Neuron (in vitro differentiated cells): ENCODE results near the gene TIPIN.
"Not testable (repeated sequence)": the region's sequence is repeated elsewhere in the genome, so short reads cannot be mapped to it uniquely, and the experiment has no call there.

Source experiments
- H2AFZ ChIP-seq: one replicate; pipeline ENCODE4 v1.6.1; 2013; ENCODE audit warnings: low read depth, mild to moderate bottlenecking, inconsistent platforms, low read length, moderate library complexity
- H3K27me3 ChIP-seq: one replicate; pipeline ENCODE4 v1.6.1; 2013; ENCODE audit warnings: low read length; ENCODE audit not compliant: insufficient read depth
- H3K36me3 ChIP-seq: one replicate; pipeline ENCODE4 v1.6.1; 2013; ENCODE audit warnings: low read length; ENCODE audit not compliant: insufficient read depth
- H3K4me1 ChIP-seq: one replicate; pipeline ENCODE4 v1.6.1; 2013; ENCODE audit warnings: low read length; ENCODE audit not compliant: insufficient read depth
- H3K4me3 ChIP-seq: 2 replicates; pipeline ENCODE4 v1.5.1; 2013; ENCODE audit warnings: mild to moderate bottlenecking, low read length, moderate library complexity
- H3K9me3 ChIP-seq: one replicate; pipeline ENCODE4 v1.6.1; 2013; ENCODE audit warnings: low read length

The TIPIN gene

DNA sequence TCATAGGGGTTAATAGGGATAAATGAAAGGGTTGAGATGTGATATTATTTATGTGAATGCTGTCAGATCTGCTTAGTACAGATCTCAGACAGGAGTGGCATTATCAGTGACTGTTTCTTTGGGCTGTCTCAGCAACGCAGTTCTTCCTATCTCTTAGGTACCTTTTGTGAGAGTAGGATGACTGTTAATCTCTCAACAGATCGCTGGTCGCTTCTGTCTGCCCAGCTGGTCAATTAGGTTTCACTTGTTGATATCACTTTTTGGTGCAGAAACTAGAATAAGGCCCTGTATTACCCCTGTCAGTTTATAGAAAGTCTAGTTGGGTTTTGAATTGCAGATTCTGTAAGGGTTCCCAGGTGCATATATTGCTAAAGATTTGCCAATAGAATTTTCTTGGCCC lies 46.7 kb downstream of the TIPIN start:
- Histone ChIP-seq H3K4me1 (no peaks in the 10 kb centered on the region), H3K9me3 (no peaks in the 10 kb centered on the region), H3K4me3 (no peak overlapping the region), H3K36me3 (peaks cover 64% of the 10 kb centered on the region), H3K27me3 (no peaks in the 10 kb centered on the region), H2AFZ (no peak overlapping the region)

DNA sequence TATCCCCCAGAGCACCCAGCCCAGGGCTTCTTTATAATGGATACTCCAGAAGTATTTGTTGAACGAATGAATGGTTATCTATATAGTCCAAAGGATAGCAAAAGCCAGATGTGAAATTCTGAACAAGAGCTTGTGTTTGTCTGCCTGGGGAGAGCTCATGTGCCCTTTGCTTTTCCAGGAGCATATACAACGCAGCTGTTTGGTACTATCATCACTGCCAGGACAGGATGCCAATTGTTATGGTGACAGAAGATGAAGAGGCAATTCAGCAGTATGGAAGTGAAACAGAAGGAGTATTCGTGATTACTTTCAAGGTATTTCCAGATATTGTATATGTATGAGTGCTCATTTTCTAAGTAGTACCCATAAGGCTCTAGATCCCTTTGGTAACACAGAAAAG lies 48.0 kb downstream of the TIPIN start:
- Histone ChIP-seq H3K4me1 (no peaks in the 10 kb centered on the region), H3K27me3 (no peaks in the 10 kb centered on the region), H3K36me3 (peaks cover 51% of the 10 kb centered on the region), H3K9me3 (no peaks in the 10 kb centered on the region), H2AFZ (no peak overlapping the region), H3K4me3 (no peak overlapping the region)

DNA sequence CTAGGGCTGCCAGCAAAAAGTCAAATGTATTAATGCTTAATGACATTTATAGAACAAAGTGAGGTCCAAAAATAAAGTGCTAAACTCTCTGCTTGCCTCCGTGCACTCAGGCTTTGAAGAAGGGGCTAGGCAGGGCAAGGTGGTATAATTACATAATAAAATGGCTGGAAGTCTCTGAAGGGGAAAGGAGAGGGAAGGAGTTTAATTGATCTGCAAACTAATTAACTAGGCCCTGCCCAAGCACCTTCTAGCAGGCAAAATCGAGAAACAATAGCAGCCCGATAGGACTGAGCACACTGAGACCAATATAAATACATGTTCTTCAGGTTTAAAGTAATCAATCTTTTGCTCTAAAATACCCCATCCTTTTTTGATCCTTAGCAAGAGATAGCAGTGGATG lies 50.1 kb downstream of the TIPIN start:
- no peak overlapping the region for H2AFZ ChIP-seq
- no peaks in the 10 kb centered on the region for H3K9me3 ChIP-seq
- no peak overlapping the region for H3K4me3 ChIP-seq
- H3K4me1 ChIP-seq: no peaks in the 10 kb centered on the region
- peaks cover 38% of the 10 kb centered on the region for H3K36me3 ChIP-seq
- no peaks in the 10 kb centered on the region for H3K27me3 ChIP-seq

DNA sequence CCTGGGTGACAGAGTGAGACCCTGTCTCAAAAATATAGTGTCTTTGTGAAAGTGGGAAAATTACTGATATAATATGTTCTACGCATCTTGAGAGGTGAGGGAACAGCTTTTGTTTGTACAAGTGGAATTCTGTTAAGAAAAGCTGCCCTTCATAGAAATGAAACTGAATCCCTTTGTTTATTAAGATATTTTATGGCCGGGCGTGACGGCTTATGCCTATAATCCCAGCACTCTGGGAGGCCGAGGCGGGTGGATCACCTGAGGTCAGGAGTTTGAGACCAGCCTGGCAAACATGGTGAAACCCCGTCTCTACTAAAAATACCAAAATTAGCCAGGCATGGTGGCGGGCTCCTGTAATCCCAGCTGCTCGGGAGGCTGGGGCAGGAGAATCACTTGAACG lies 52.1 kb downstream of the TIPIN start:
- H2AFZ ChIP-seq, H3K4me1 ChIP-seq, H3K4me3 ChIP-seq, H3K27me3 ChIP-seq, H3K9me3 ChIP-seq: not testable (repeated sequence)
- peaks cover 26% of the 10 kb centered on the region for H3K36me3 ChIP-seq

DNA sequence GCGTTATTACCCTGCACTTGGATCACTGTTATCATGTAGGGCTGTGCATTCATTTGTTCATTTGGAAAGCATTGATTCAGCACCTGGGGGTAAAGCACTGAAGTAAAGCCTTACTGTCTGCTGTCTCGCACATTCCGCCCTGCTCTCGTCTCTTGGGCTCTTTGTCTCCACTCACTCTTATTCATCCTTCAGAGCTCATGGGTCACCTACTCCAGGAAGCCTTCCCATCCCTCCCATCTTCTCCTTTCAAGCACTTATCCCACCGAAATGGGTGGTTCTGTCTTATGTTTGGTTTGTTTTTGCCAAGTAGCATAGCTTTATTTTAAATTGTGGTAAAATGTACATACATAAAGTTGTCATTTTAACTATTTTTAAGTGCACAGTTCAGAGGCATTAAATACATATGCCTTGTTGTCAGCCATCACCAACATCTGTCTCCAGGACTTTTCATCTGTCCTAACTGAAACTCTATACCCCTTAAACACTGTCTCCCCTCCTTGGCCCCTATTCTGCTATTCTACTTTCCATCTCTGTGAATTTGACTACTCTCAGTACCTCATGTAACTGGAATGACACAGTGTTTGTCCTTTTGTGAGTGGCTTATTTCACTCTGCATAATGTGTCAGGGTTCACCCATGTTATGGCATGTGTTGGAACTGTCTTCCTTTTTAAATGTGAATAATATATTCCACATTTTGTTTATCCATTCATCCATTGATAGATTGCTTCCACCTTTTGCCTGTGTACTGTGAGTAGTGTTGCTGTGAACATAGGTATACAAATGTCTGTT lies 53.8 kb downstream of the TIPIN start:
- Histone ChIP-seq H3K4me1 (no peaks in the 10 kb centered on the region), H3K9me3 (peaks cover 2% of the 10 kb centered on the region), H3K4me3 (no peak overlapping the region), H2AFZ (no peak overlapping the region), H3K36me3 (peaks cover 25% of the 10 kb centered on the region), H3K27me3 (no peaks in the 10 kb centered on the region)

DNA sequence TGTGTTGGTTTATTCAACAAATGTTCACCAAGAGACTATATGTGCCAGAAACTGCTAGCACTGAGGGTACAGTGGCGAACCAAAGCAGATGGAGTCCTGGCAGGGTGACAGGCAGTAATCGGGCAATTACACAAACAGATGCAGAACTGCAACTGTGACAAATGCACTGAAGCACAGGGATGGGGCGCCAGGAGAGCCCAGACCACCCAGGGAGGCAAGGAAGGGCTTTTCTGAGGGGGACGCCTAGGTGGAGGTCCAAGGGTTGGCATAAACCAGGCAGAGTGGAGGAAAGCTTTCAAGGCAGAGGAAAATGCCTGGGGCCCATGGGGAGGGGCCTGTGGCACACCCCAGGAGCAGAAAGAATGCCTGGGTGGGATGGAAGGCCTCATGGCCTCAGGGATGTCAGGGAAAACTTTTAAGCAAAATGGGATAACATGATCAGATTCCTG lies 57.7 kb downstream of the TIPIN start:
- H3K27me3 ChIP-seq: no peaks in the 10 kb centered on the region
- H3K36me3 ChIP-seq: peaks cover 17% of the 10 kb centered on the region
- H2AFZ ChIP-seq: no peak overlapping the region
- no peak overlapping the region for H3K4me3 ChIP-seq
- H3K9me3 ChIP-seq: peaks cover 2% of the 10 kb centered on the region
- peaks cover 16% of the 10 kb centered on the region for H3K4me1 ChIP-seq

DNA sequence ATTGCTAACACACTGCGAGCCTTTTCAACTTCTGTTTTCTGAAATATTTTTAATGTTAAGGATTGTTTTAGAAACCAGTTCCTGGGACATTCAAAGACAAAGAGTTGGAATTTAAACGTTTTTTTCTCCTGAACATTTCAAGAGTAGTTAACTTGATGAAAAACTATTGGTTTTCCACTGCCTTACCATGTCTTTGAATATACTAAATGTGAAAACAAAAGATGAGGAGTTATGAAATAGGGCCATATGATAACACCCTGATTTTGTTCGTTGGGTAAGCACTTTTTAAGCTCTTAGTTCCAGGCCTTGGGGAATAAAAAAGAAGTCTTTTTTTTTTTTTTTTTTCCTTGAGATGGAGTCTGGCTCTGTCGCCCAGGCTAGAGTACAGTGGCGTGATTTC lies 60.3 kb downstream of the TIPIN start:
- Histone ChIP-seq H3K36me3 (peaks cover 17% of the 10 kb centered on the region), H3K4me1 (peaks cover 21% of the 10 kb centered on the region), H2AFZ (no peak overlapping the region)

DNA sequence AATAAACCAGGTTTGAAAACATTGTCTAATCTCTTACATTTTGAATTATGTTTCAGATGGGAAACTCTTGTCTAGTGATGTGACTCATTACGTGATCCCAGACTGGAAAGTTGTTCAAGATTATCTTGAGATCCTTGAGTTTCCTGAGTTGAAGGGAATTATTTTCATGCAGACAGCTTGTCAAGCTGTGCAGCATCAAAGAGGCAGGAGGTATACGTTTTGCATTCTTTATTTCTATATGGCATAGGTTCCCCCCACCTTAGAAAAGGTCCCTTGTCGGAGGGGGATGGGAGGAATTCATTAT lies 61.6 kb downstream of the TIPIN start:
- Histone ChIP-seq H3K27me3 (no peaks in the 10 kb centered on the region), H3K9me3 (peaks cover 2% of the 10 kb centered on the region), H3K36me3 (peaks cover 13% of the 10 kb centered on the region), H3K4me1 (peaks cover 21% of the 10 kb centered on the region), H2AFZ (peak overlapping the region; percentile 93), H3K4me3 (peak overlapping the region; percentile 98)

More for the DNA sequence above, 60.3 kb downstream of the TIPIN start:
- Histone ChIP-seq H3K4me3 (no peak overlapping the region), H3K27me3 (no peaks in the 10 kb centered on the region), H3K9me3 (peaks cover 2% of the 10 kb centered on the region)

DNA sequence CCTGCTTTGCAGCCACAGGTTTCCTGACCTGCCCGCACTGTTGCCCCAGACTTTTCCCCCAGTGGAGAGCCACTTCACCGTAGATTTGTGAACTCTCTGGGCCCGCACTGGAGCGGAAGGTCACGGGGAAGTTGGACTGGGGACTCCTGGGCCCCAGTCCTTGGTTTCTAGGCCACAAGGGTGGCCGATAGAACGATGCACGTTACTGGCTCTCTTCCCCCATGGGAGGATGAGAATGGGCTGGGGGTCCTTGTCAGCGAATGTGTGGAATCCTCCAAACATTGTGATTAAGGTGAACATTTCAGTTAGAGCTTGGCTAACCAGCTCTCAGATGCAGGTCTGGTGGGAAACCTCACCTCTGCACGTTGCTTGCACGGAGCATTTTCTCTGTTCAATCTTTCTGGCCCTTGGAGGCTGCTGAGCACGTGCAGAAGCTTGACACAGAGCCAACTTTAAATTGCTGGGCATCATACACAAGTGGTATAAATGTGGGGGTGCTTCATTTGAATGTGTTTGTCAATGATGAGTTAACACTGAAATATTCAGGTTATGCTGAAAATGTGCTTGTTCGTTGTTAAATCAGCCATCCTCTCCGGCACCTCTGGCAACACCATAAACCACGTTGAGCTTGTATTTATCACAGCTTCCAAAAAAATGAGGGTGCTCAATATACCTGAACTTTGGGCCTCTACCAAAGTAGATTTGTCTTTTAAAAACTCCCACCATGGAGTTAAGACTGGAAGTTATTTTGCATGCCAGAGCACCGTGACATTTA lies 62.1 kb downstream of the TIPIN start:
- Histone ChIP-seq H2AFZ (peak overlapping the region; percentile 93), H3K36me3 (peaks cover 13% of the 10 kb centered on the region), H3K9me3 (peaks cover 2% of the 10 kb centered on the region), H3K4me3 (peak overlapping the region; percentile 98), H3K27me3 (no peaks in the 10 kb centered on the region), H3K4me1 (peaks cover 21% of the 10 kb centered on the region)

DNA sequence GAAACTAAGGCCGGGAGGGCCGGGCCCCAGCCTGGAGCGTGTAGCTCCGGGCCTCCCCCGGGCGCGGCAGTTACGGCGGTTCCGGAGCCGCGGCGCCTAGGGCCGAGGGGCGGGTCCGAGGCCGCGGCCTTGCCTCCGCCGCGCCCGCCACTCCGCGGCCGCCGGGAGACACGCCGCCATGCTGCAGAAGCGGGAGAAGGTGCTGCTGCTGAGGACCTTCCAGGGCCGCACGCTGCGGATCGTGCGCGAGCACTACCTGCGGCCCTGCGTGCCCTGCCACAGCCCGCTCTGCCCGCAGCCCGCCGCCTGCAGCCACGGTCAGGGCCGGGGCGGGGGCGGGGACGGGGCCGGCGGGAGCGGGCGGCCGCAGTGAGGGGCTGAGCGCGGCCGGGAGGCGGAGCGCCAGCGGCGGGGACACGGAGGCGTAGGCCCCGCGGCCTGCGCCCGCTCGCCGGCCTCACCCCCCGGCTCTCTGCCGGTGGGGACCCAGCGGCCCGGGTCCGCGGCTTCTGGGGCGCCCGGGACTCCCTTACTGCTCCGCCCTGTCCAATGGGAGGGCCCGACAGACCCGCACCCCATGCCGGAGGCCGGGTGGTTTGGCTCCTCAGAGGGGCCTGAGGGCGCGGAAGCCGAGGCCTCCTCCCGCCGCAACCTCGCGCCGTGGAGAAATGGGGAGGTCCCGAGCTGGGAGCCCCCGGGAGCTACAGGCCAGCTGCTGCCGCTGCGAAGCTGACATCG lies 62.9 kb downstream of the TIPIN start, which contains the start of gene DIS3L:
DIS3L (plus strand) TSS at position 150 of the 738 bp plus-strand sequence; CDS start at position 179, 29 bp downstream.
- peaks cover 7% of the 10 kb centered on the region for H3K36me3 ChIP-seq
- peaks cover 21% of the 10 kb centered on the region for H3K4me1 ChIP-seq
- peak within 1 kb of the TSS; percentile 93 for H2AFZ ChIP-seq
- H3K4me3 ChIP-seq: peak within 1 kb of the TSS; percentile 98
- no peaks in the 10 kb centered on the region for H3K9me3 ChIP-seq
- no peaks in the 10 kb centered on the region for H3K27me3 ChIP-seq

DNA sequence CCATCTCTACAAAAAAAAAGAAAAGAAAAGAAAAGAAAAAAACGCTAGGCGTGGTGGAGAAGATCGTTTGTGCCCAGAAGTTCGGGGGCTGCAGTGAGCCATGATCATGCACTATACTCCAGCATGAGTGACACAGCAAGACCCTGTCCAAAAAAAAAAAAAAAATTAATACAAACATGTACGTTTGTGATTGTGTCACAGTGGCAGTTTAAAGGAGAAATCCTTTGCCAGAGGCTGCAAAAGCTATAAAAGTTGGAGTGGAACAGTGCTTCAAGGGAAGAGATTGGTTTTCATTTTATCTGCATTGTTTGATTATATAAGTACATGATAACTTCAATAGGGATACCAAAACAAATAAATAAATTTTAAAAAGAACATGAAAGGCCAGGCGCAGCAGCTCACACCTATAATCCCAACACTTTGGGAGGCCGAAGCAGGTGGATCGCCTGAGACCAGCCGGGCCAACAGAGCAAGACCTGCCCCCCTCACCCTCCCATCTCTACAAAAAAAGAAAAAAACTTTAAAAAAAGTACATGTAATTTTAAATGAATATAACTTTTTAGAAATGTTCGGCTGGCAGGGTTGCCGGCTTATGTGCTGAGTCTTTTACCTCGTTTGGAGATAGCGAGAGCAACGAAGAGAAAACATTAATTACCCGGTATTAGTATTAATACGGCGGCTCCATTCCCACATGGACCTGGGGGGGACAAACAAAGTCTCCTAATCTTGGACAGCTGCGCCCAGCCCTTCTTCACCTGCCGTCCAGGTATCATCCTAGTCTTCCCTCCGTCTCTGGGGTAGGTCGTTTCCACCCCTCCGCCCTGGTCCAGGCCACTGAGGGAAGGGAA lies 63.7 kb downstream of the TIPIN start:
- Histone ChIP-seq H3K36me3 (peaks cover 3% of the 10 kb centered on the region), H3K4me3 (peak overlapping the region; percentile 98), H3K4me1 (peaks cover 21% of the 10 kb centered on the region), H3K27me3 (no peaks in the 10 kb centered on the region), H2AFZ (peak overlapping the region; percentile 93), H3K9me3 (no peaks in the 10 kb centered on the region)

DNA sequence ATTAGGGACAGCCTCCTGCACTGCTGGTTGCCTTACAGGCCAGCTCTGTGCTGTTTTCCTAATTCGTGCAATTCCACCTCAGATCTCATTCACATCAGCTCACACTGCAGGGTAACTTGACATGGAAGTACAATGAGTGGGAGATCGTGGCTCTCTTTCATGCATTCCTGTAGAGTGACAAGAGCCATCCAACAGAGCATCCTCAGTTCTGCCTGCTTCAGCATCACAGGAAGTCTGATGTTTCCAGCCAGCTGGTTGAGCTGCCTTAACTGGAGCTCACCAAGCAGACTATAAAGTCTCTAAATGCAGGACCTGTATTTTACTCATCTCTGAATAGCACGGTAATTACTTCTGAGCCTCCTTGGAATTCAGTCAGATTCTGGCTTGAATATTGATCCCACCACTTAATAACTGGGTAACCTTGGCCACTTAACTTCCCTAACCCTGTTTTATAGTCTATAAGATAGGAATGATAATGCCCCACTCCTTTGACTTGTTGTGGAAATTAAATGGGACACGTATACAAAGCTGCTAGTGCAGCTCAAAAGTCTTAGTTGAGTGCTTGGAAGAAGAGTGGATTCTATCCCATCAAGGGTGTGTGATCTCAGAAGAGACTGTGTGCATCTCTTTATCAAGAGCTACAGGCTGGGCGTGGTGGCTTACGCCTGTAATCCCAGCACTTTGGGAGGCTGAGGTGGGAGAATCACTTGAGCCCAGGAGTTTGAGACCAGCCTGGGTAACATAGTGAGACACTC lies 64.5 kb downstream of the TIPIN start:
- Histone ChIP-seq H3K27me3 (no peaks in the 10 kb centered on the region), H2AFZ (no peak overlapping the region), H3K4me3 (peak overlapping the region; percentile 98), H3K4me1 (peaks cover 21% of the 10 kb centered on the region), H3K9me3 (no peaks in the 10 kb centered on the region), H3K36me3 (peaks cover 3% of the 10 kb centered on the region)
